ENCODE data around the gene BANP.

- TF ChIP-seq POLR2A (IDR thresholded peaks at IDR 0.05; ENCODE audit: low read length) (no peak), GATA1 (IDR thresholded peaks at IDR 0.05; ENCODE audit: low read depth, low read length) (no peak)
These were observed 42.7 kb downstream of the BANP start for GRCh38 chr16:87993901-87994300.

Measured in erythroblast (primary cell).